ENCODE results near the gene NFIA.
"Not testable (repeated sequence)": the region's sequence is repeated elsewhere in the genome, so short reads cannot be mapped to it uniquely, and the experiment has no call there.

NFIA gene

DNA sequence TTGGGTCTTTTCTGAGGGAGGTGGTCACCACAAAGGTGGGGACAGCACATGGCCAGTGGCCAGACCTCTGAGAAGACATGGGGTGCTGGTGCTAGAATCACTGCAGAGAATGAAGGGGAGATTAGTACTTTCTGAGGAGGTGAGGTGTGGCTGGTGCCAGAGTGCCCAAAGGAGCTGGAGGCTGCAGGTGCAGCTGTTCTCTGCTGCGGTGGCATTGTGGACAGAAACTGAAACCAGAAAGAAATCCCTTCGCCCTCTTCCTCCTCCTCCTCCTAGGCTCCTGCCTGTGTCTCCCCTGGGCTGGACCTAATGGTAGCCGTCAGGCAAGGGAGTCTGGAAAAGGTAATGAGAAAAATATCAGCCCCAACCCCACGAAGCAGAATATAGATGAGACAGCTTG, 380.9 kb downstream of the NFIA start:
- no peak for DNase-seq (ENCODE audit: extremely low read depth, low read depth)
- H3K4me3 ChIP-seq (replicated peaks; ENCODE audit: low read depth, low read length) = no peak overlapping the region
- TF ChIP-seq CTCF (IDR thresholded peaks at IDR 0.05; ENCODE audit: low read depth, low read length, missing control alignments) = no peak

- H3K4me3 ChIP-seq (replicated peaks; ENCODE audit: low read depth, low read length); DNase-seq (ENCODE audit: extremely low read depth, low read depth): not testable (repeated sequence)
Observed at GRCh38 chr1:61467836-61468235, 385.5 kb downstream of the NFIA start.

GRCh38 chr1:61469365-61469764, 387.0 kb downstream of the NFIA start:
- no peak for DNase-seq (ENCODE audit: extremely low read depth, low read depth)
- no peak overlapping the region for H3K4me3 ChIP-seq (replicated peaks; ENCODE audit: low read depth, low read length)
- TF ChIP-seq CTCF (IDR thresholded peaks at IDR 0.05; ENCODE audit: low read depth, low read length, missing control alignments) = no peak

GRCh38 chr1:61472876-61473275, 390.5 kb downstream of the NFIA start:
- H3K4me3 ChIP-seq (replicated peaks; ENCODE audit: low read depth, low read length) = no peak overlapping the region
- TF ChIP-seq CTCF (IDR thresholded peaks at IDR 0.05; ENCODE audit: low read depth, low read length, missing control alignments) = no peak
- no peak for DNase-seq (ENCODE audit: extremely low read depth, low read depth)

GRCh38 chr1:61474269-61474817, 392.0 kb downstream of the NFIA start:
- no peak for DNase-seq (ENCODE audit: extremely low read depth, low read depth)

DNA sequence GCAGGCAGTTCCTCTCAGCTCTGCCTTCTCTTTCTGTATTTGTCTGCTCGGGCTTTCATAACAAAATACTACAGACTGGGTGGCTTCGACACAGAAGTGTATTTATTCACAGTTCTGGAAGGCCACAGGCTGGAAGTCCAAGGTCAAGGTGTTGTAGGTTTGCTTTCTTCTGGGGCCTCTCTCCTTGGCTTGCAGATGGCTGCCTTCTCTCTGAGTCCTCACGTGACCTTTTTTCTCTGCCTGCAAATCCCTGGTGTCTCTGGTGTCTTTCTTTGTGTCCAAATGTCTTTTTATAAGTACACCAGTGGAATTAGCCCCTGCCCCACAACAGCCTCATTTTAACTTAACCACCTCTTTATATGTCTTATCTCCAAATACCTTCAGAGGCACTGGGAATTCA, 392.6 kb downstream of the NFIA start:
- H3K4me3 ChIP-seq (replicated peaks; ENCODE audit: low read depth, low read length) = no peak overlapping the region
- TF ChIP-seq CTCF (IDR thresholded peaks at IDR 0.05; ENCODE audit: low read depth, low read length, missing control alignments) = no peak
- DNase-seq (ENCODE audit: extremely low read depth, low read depth) = no peak

More at GRCh38 chr1:61474269-61474817, 392.0 kb downstream of the NFIA start:
- TF ChIP-seq CTCF (IDR thresholded peaks at IDR 0.05; ENCODE audit: low read depth, low read length, missing control alignments) = no peak
- H3K4me3 ChIP-seq (replicated peaks; ENCODE audit: low read depth, low read length) = no peak overlapping the region

DNA sequence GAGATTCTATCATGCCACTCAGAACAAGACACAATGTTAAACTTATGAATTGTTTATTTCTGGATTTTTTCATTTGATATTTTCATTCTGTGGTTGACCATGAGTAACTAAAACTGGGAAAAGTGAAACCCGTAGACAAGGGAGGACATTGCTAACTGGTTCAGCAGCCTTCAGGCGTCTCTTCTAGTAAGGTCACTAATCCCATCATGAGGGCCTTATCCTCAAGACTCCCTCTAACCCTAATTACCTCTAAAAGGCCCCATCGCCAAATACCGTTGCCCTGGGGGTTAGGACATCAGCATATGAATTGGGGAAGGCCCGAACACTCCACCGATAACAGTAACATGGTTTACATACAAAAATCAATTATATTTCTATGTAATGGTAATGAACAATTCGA, 394.9 kb downstream of the NFIA start:
- H3K4me3 ChIP-seq (replicated peaks; ENCODE audit: low read depth, low read length) = no peak overlapping the region
- DNase-seq (ENCODE audit: extremely low read depth, low read depth) = no peak
- no peak for TF ChIP-seq CTCF (IDR thresholded peaks at IDR 0.05; ENCODE audit: low read depth, low read length, missing control alignments)
